ENCODE measurements around the gene TMEM204. TPM values are rescaled to one million over a fixed set of nuclear protein-coding genes. Genes with fewer than 3 reads are reported as not detected.

TMEM204 gene
- polyA plus RNA-seq, 1 of the 3 experiments (the other 2 are of a cell fraction), result 2.3 TPM

Other genes with a start within 250 kb of the TMEM204 start
- gene UBE2I, start 224.0 kb upstream of the TMEM204 start, polyA plus RNA-seq (2012; rRNA removed), result 107 and 113 TPM in 2 replicates
- gene BAIAP3, start 200.0 kb upstream of the TMEM204 start, polyA plus RNA-seq (2012; rRNA removed), result 1.1 and 2.0 TPM in 2 replicates
- gene TSR3, start 181.8 kb upstream of the TMEM204 start, polyA plus RNA-seq (2012; rRNA removed), result 67.6 and 87.3 TPM in 2 replicates
- gene GNPTG, start 181.7 kb upstream of the TMEM204 start, polyA plus RNA-seq (2012; rRNA removed), result 113 and 114 TPM in 2 replicates
- 16.3 and 16.4 TPM in 2 replicates for gene UNKL, start 119.0 kb upstream of the TMEM204 start, polyA plus RNA-seq (2012; rRNA removed)
- 47.6 and 51.9 TPM in 2 replicates for gene UQCC4, start 112.9 kb upstream of the TMEM204 start, polyA plus RNA-seq (2012; rRNA removed)
- gene PERCC1, start 102.6 kb upstream of the TMEM204 start, polyA plus RNA-seq (2012; rRNA removed), result not detected in 2 replicates
- 0.35 and 0.41 TPM in 2 replicates for gene CCDC154, start 89.1 kb upstream of the TMEM204 start, polyA plus RNA-seq (2012; rRNA removed)
- gene CLCN7, start 58.6 kb upstream of the TMEM204 start, polyA plus RNA-seq (2012; rRNA removed), result 22.7 and 44.3 TPM in 2 replicates
- not detected in 2 replicates for gene PTX4, start 44.7 kb upstream of the TMEM204 start, polyA plus RNA-seq (2012; rRNA removed)
- gene TELO2, start 40.3 kb upstream of the TMEM204 start, polyA plus RNA-seq (2012; rRNA removed), result 19.1 and 24.2 TPM in 2 replicates
- 13.5 and 19.3 TPM in 2 replicates for gene IFT140, start 78.4 kb downstream of the TMEM204 start, polyA plus RNA-seq (2012; rRNA removed)
- gene CRAMP1, start 78.7 kb downstream of the TMEM204 start, polyA plus RNA-seq (2012; rRNA removed), result 7.6 and 9.5 TPM in 2 replicates
- gene JPT2, start 144.6 kb downstream of the TMEM204 start, polyA plus RNA-seq (2012; rRNA removed), result 36.9 and 67.4 TPM in 2 replicates
- gene MAPK8IP3, start 172.5 kb downstream of the TMEM204 start, polyA plus RNA-seq (2012; rRNA removed), result 53.6 and 57.3 TPM in 2 replicates
- gene NME3, start 237.9 kb downstream of the TMEM204 start, polyA plus RNA-seq (2012; rRNA removed), result 77.2 and 80.4 TPM in 2 replicates
- 10.1 and 15.8 TPM in 2 replicates for gene EME2, start 239.1 kb downstream of the TMEM204 start, polyA plus RNA-seq (2012; rRNA removed)
- 127 and 156 TPM in 2 replicates for gene MRPS34, start 239.5 kb downstream of the TMEM204 start, polyA plus RNA-seq (2012; rRNA removed)
- 40.6 and 41.6 TPM in 2 replicates for gene SPSB3, start 248.9 kb downstream of the TMEM204 start, polyA plus RNA-seq (2012; rRNA removed)
- 73.2 and 75.4 TPM in 2 replicates for gene NUBP2, start 249.3 kb downstream of the TMEM204 start, polyA plus RNA-seq (2012; rRNA removed)